DOHH2 (cell line): ENCODE data around the gene CAPN11.

ENCODE experiments used
- EZH2phosphoT487 ChIP-seq: fragments of 200-600 bp; sonication (generic); IDR thresholded peaks from 2 replicates; pipeline ENCODE4 v1.6.1; 2017; ENCODE audit warnings: borderline replicate concordance, mild to moderate bottlenecking, antibody characterized with exemption, low read length, moderate library complexity, mixed read lengths
- TF ChIP-seq, protein P1 (sequence below): fragments of 200-600 bp; sonication (generic); IDR thresholded peaks from one replicate; pipeline ENCODE4 v1.5.1; 2014; ENCODE audit warnings: antibody characterized with exemption, mild to moderate bottlenecking, low read depth, low read length; ENCODE audit not compliant: poor library complexity, severe bottlenecking

- TF ChIP-seq, protein P1, sequence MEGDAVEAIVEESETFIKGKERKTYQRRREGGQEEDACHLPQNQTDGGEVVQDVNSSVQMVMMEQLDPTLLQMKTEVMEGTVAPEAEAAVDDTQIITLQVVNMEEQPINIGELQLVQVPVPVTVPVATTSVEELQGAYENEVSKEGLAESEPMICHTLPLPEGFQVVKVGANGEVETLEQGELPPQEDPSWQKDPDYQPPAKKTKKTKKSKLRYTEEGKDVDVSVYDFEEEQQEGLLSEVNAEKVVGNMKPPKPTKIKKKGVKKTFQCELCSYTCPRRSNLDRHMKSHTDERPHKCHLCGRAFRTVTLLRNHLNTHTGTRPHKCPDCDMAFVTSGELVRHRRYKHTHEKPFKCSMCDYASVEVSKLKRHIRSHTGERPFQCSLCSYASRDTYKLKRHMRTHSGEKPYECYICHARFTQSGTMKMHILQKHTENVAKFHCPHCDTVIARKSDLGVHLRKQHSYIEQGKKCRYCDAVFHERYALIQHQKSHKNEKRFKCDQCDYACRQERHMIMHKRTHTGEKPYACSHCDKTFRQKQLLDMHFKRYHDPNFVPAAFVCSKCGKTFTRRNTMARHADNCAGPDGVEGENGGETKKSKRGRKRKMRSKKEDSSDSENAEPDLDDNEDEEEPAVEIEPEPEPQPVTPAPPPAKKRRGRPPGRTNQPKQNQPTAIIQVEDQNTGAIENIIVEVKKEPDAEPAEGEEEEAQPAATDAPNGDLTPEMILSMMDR: no peak
- no peak for TF ChIP-seq EZH2phosphoT487
These were observed 66.3 kb downstream of the CAPN11 start for GRCh38 chr6:44224965-44225305.
